ENCODE results near the gene SLC6A9.

DNA sequence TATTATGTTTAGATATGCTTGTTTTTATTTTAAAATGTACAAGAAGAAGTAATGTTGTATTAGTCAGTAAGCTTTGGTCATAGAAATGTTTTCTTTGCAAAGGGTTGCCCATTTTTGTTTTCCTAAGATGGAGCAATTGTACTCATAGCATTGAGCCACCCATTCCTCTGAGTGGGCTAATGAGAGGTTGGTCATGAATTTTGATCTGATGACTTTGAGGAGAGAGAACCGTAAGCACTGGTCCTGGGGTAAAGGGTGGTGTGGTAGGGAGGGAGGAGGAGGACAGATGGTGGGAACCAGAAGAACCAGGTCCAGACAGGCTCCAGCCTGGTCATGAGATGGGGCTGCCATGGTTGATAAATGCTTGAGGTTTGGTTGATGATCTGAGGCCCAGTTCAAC, 15.9 kb upstream of the SLC6A9 start:
- no peak for TF ChIP-seq CTCF (conservative IDR thresholded peaks at IDR 0.05 in 1 of 2, IDR thresholded peaks at IDR 0.05 in 1 of 2; ENCODE audit: extremely low read depth in 1 of 2, insufficient read depth in 1 of 2, low read depth in 1 of 2, low read length in 2 of 2)
- no peak for TF ChIP-seq EZH2 (IDR thresholded peaks at IDR 0.05; ENCODE audit: borderline replicate concordance, low read length)
